Prostate gland (tissue), 2 donors: ENCODE data around the gene RGL1. TPM values are rescaled to one million over a fixed set of nuclear protein-coding genes. Genes with fewer than 3 reads are reported as not detected.

Source experiments
- DNase-seq: peaks from one replicate; pipeline ENCODE4 v3.0.0-alpha.2; 2019; ENCODE audit warnings: low spot score
- H3K27ac ChIP-seq, 2 donors: fragments of 200-600 bp; sonication (generic); 2 replicates each; pipeline ENCODE4 v1.5.1; 2017 to 2019
- H3K27me3 ChIP-seq: fragments of 200-600 bp; sonication (generic); replicated peaks from 2 replicates; pipeline ENCODE4 v1.5.1; 2019; ENCODE audit not compliant: insufficient read depth
- H3K36me3 ChIP-seq, 2 donors: fragments of 200-600 bp; sonication (generic); 1 replicate in 1 of 2; 2 replicates in 1 of 2; pipeline versions ENCODE4 v1.5.1 to v1.8.1; 2017 to 2019
- H3K4me1 ChIP-seq: fragments of 200-600 bp; sonication (generic); replicated peaks from 2 replicates; pipeline ENCODE4 v1.5.1; 2019
- H3K4me3 ChIP-seq, 2 donors: fragments of 200-600 bp; sonication (generic); 2 replicates each; pipeline ENCODE4 v1.5.1; 2017 to 2019
- H3K9me3 ChIP-seq: fragments of 200-600 bp; sonication (generic); 2 replicates; pipeline ENCODE4 v1.5.1; 2017
- POLR2A ChIP-seq: fragments of 450-650 bp; IDR thresholded peaks from one replicate; pipeline ENCODE4 v1.6.1; 2016; ENCODE audit warnings: antibody characterized with exemption, mild to moderate bottlenecking
- POLR2AphosphoS5 ChIP-seq: sonication (generic); formaldehyde crosslinking; IDR thresholded peaks from one replicate; pipeline ENCODE4 v1.6.1; 2017; ENCODE audit warnings: antibody characterized with exemption
- WGBS: methylation state at CpG from one replicate; pipeline ENCODE4 v1.1.5; 2018; 5-methylcytosine and 5-hydroxymethylcytosine counted together
- intact Hi-C: fragments of 100-400 bp; cut with DNase I; formaldehyde crosslinking; loops from one replicate; pipeline ENCODE4 v1.14.2; 2022
- total RNA-seq, 2 donors: library from RNA; depleted of rRNA; stranded (reverse); fragments of >200 nt; gene quantifications; one replicate each; pipeline ENCODE4 v1.1.0, GENCODE V29; 2016
- TF ChIP-seq, protein P1 (sequence below), 4 experiments: fragments of 200-600 bp in 2 of 4; fragments of 450-650 bp in 2 of 4; sonication (generic) in 2 of 4; IDR thresholded peaks; 1 replicate in 3 of 4; 2 replicates in 1 of 4; pipeline ENCODE4 v1.5.1; 2016 to 2019; ENCODE audit warnings: antibody characterized with exemption in 4 of 4, mild to moderate bottlenecking in 2 of 4, moderate library complexity in 2 of 4

The RGL1 gene
- total RNA-seq, 2 donors from 2014 or later: 11.1 to 49.6 TPM

- TF ChIP-seq, protein P1, sequence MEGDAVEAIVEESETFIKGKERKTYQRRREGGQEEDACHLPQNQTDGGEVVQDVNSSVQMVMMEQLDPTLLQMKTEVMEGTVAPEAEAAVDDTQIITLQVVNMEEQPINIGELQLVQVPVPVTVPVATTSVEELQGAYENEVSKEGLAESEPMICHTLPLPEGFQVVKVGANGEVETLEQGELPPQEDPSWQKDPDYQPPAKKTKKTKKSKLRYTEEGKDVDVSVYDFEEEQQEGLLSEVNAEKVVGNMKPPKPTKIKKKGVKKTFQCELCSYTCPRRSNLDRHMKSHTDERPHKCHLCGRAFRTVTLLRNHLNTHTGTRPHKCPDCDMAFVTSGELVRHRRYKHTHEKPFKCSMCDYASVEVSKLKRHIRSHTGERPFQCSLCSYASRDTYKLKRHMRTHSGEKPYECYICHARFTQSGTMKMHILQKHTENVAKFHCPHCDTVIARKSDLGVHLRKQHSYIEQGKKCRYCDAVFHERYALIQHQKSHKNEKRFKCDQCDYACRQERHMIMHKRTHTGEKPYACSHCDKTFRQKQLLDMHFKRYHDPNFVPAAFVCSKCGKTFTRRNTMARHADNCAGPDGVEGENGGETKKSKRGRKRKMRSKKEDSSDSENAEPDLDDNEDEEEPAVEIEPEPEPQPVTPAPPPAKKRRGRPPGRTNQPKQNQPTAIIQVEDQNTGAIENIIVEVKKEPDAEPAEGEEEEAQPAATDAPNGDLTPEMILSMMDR (IDR thresholded peaks at IDR 0.05): no peak
- TF ChIP-seq POLR2A (no peak), POLR2AphosphoS5 (no peak)
- Histone ChIP-seq H3K4me1 (no peaks in the 10 kb centered on the region), H3K36me3 (no peaks in the 10 kb centered on the region), H3K4me3 (no peak overlapping the region), H3K9me3 (no peaks in the 10 kb centered on the region), H3K27me3 (no peaks in the 10 kb centered on the region), H3K27ac (no peak overlapping the region)
- intact Hi-C loops: no loop called here
- 94% methylated on average over 3 of the region's 3 CpGs for WGBS
- no peak for DNase-seq
Observed at GRCh38 chr1:183845681-183846080, 40.8 kb downstream of the RGL1 start.

GRCh38 chr1:183847641-183848040, 42.7 kb downstream of the RGL1 start:
- no peak for DNase-seq
- Histone ChIP-seq H3K27ac (no peak overlapping the region), H3K27me3 (no peaks in the 10 kb centered on the region), H3K4me3 (no peak overlapping the region), H3K4me1 (no peaks in the 10 kb centered on the region), H3K9me3 (no peaks in the 10 kb centered on the region), H3K36me3 (no peaks in the 10 kb centered on the region)
- intact Hi-C loops: loop anchor here (2.0 kb wide), 1 partner anchor 25 kb away; no protein-coding TSS in a partner anchor
- TF ChIP-seq, protein P1 (IDR thresholded peaks at IDR 0.05): no peak
- no peak for TF ChIP-seq POLR2A
- TF ChIP-seq POLR2AphosphoS5: no peak
- WGBS: 83% methylated on average over 4 of the region's 4 CpGs

GRCh38 chr1:183850852-183851251, 45.9 kb downstream of the RGL1 start:
- intact Hi-C loops: no loop called here
- Histone ChIP-seq H3K9me3 (no peaks in the 10 kb centered on the region), H3K27ac (no peak overlapping the region), H3K36me3 (no peaks in the 10 kb centered on the region), H3K27me3 (no peaks in the 10 kb centered on the region), H3K4me1 (no peaks in the 10 kb centered on the region), H3K4me3 (no peak overlapping the region)
- WGBS: 72% methylated on average over 2 of the region's 2 CpGs
- no peak for DNase-seq
- TF ChIP-seq, protein P1 (IDR thresholded peaks at IDR 0.05): no peak
- TF ChIP-seq POLR2AphosphoS5 (no peak), POLR2A (no peak)

GRCh38 chr1:183859119-183859518, 54.2 kb downstream of the RGL1 start:
- intact Hi-C loops: no loop called here
- 88% methylated on average over 3 of the region's 3 CpGs for WGBS

DNA sequence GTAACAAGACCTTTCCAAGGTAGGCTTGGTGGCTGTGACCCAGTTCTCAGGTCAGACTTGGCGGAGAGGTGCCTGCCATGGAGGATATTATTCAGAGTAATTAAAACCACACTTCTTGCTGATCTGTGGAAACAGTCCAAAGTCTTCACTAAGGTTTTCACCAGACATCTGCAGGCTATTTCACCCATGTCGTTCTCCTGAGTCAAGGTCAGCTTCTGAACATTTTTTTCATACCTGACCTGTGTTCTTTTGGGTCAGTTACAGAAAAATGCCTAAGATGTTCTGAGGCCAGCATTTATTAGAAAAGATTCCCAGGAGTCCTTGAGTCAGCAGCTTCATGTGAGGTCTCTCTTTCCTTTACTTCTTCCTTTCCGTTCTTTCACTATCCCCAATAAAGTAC, 54.9 kb downstream of the RGL1 start:
- TF ChIP-seq POLR2A (no peak), POLR2AphosphoS5 (no peak)
- TF ChIP-seq, protein P1 (IDR thresholded peaks at IDR 0.05): no peak
- 71% methylated on average over 3 of the region's 3 CpGs for WGBS
- Histone ChIP-seq H3K36me3 (no peaks in the 10 kb centered on the region), H3K27ac (no peak overlapping the region), H3K27me3 (no peaks in the 10 kb centered on the region), H3K9me3 (no peaks in the 10 kb centered on the region), H3K4me1 (no peaks in the 10 kb centered on the region), H3K4me3 (no peak overlapping the region)
- intact Hi-C loops: no loop called here
- DNase-seq: no peak

More at GRCh38 chr1:183859119-183859518, 54.2 kb downstream of the RGL1 start:
- H3K27ac ChIP-seq: no peak overlapping the region
- H3K4me3 ChIP-seq: no peak overlapping the region
- TF ChIP-seq, protein P1 (IDR thresholded peaks at IDR 0.05): no peak
- TF ChIP-seq POLR2AphosphoS5: no peak
- no peak for TF ChIP-seq POLR2A
- no peaks in the 10 kb centered on the region for H3K36me3 ChIP-seq
- DNase-seq: no peak
- H3K4me1 ChIP-seq: no peaks in the 10 kb centered on the region
- no peaks in the 10 kb centered on the region for H3K9me3 ChIP-seq
- H3K27me3 ChIP-seq: no peaks in the 10 kb centered on the region
